K562 (cell line): ENCODE data around the gene STIM1. TPM values are rescaled to one million over a fixed set of nuclear protein-coding genes. Genes with fewer than 3 reads are reported as not detected.

Source experiments
- ATAC-seq: fragments of 200-7000 bp; cut with Tn5 transposase; 3 replicates; pipeline ENCODE4 v1.9.1; 2020; ENCODE audit warnings: moderate library complexity
- BruUV-seq: library from RNA; stranded (reverse); fragments of 400-500 nt; replicated peaks from 2 replicates; lab custom pipeline; 2021; lab: Mats Ljungman, UMichigan
- CTCF ChIA-PET: fragments of 300-600 bp; formaldehyde crosslinking; extraction: SDS; loops from one replicate; lab custom pipeline; 2021; ENCODE audit warnings: low intra/inter-chr PET ratio; lab: Yijun Ruan, JAX
- POLR2A ChIA-PET: fragments of 300-600, 350-650 bp; sonication (Branson Sonifier 250); formaldehyde crosslinking; extraction: SDS; loops from one replicate; lab custom pipeline; 2021; ENCODE audit warnings: antibody characterized with exemption, inconsistent platforms; lab: Yijun Ruan, JAX
- DNase-seq, 4 experiments: peaks; one replicate each; pipeline versions ENCODE4 v3.0.0 to v3.0.0-alpha.2; 2011 to 2018; ENCODE audit warnings: low spot score in 3 of 4, mixed read lengths in 3 of 4; ENCODE audit errors: extremely low read depth in 1 of 4
- FAIRE-seq: peaks from 2 replicates; lab custom pipeline; 2011; peaks lifted over from hg19 to GRCh38; lab: Jason Lieb, UNC
- H2AFZ ChIP-seq: 2 replicates; pipeline ENCODE4 v1.6.0; 2011; ENCODE audit warnings: low read depth, low read length, control low read depth, inconsistent platforms
- H3K27ac ChIP-seq: fragments of 200-600 bp; 3 replicates; pipeline ENCODE4 v1.8.0; 2011; ENCODE audit warnings: low read depth, mild to moderate bottlenecking, control low read depth, inconsistent platforms, low read length, moderate library complexity, mixed read lengths; ENCODE audit errors: extremely low read depth
- H3K27me3 ChIP-seq, 2 experiments: fragments of 300-600 bp in 1 of 2; 2 replicates in 1 of 2; 3 replicates in 1 of 2; pipeline versions ENCODE4 v1.6.0 to v1.8.0; 2011; ENCODE audit warnings: inconsistent platforms in 2 of 2, low read length in 2 of 2, mild to moderate bottlenecking in 1 of 2, mixed read lengths in 1 of 2, moderate library complexity in 1 of 2; ENCODE audit not compliant: control insufficient read depth in 2 of 2, insufficient read depth in 2 of 2
- H3K36me3 ChIP-seq: fragments of 300-600 bp; 3 replicates; pipeline ENCODE4 v1.8.0; 2011; ENCODE audit warnings: mild to moderate bottlenecking, low read length, inconsistent platforms; ENCODE audit not compliant: control insufficient read depth, insufficient read depth
- H3K4me1 ChIP-seq, 2 experiments: fragments of 200-600 bp in 1 of 2; replicated peaks in 1 of 2; 2 replicates in 1 of 2; 3 replicates in 1 of 2; pipeline versions ENCODE4 v1.5.1 to v1.8.0; 2011; ENCODE audit warnings: inconsistent platforms in 2 of 2, low read length in 2 of 2, mild to moderate bottlenecking in 1 of 2, mixed read lengths in 1 of 2, moderate library complexity in 1 of 2; ENCODE audit not compliant: control insufficient read depth in 2 of 2, insufficient read depth in 2 of 2
- H3K4me2 ChIP-seq: 2 replicates; pipeline ENCODE4 v1.6.1; 2011; ENCODE audit warnings: low read length, control low read depth, inconsistent platforms, mixed read lengths; ENCODE audit not compliant: insufficient read depth
- H3K4me3 ChIP-seq: fragments of 200-600 bp; sonication (generic), shearing (Covaris generic); 2 replicates; pipeline ENCODE4 v1.5.1; 2016; ENCODE audit warnings: control low read depth, inconsistent platforms
- H3K79me2 ChIP-seq: fragments of 200-600 bp; 3 replicates; pipeline ENCODE4 v1.8.0; 2011; ENCODE audit warnings: low read length, inconsistent platforms; ENCODE audit not compliant: control insufficient read depth, insufficient read depth
- H3K9ac ChIP-seq, 2 experiments: 2 replicates each; pipeline versions ENCODE4 v1.6.0 to v1.6.1; 2011; ENCODE audit warnings: low read depth in 2 of 2, low read length in 2 of 2, control low read depth in 1 of 2, inconsistent platforms in 1 of 2, mild to moderate bottlenecking in 1 of 2, mixed read lengths in 1 of 2; ENCODE audit not compliant: insufficient read depth in 1 of 2
- H3K9me1 ChIP-seq: one replicate; pipeline ENCODE4 v1.6.0; 2011; ENCODE audit warnings: inconsistent platforms, mild to moderate bottlenecking, low read length, moderate library complexity; ENCODE audit not compliant: control insufficient read depth, insufficient read depth
- H3K9me3 ChIP-seq: replicated peaks from 2 replicates; pipeline ENCODE4 v1.5.1; 2011; ENCODE audit warnings: low read depth, low read length, inconsistent platforms; ENCODE audit not compliant: control insufficient read depth, insufficient read depth
- H4K20me1 ChIP-seq: replicated peaks from 2 replicates; pipeline ENCODE4 v1.6.1; 2011; ENCODE audit warnings: low read length, inconsistent platforms, mixed read lengths; ENCODE audit not compliant: control insufficient read depth, insufficient read depth
- CHD1 ChIP-seq: fragments of 200-600 bp; sonication (generic); IDR thresholded peaks from one replicate; pipeline ENCODE4 v1.6.1; 2012; ENCODE audit warnings: mild to moderate bottlenecking, moderate library complexity, low read length, inconsistent platforms
- CREM ChIP-seq: IDR thresholded peaks from 2 replicates; pipeline ENCODE4 v1.6.1; 2014; ENCODE audit warnings: antibody characterized with exemption, low read depth
- ESRRA ChIP-seq: fragments of 450-650 bp; IDR thresholded peaks from 2 replicates; pipeline ENCODE4 v1.6.1; 2014; ENCODE audit warnings: low read depth, mild to moderate bottlenecking, moderate library complexity, borderline replicate concordance
- FOXK1 ChIP-seq: sonication (generic); formaldehyde crosslinking; IDR thresholded peaks from 2 replicates; pipeline ENCODE4 v1.8.0; 2022; ENCODE audit warnings: missing genetic modification reagents, mild to moderate bottlenecking, borderline replicate concordance
- ILF3 ChIP-seq: fragments of 450-650 bp; IDR thresholded peaks from 2 replicates; pipeline ENCODE4 v1.6.1; 2018; ENCODE audit warnings: antibody characterized with exemption, mild to moderate bottlenecking, moderate library complexity, borderline replicate concordance
- KDM2B ChIP-seq: fragments of 250-450 bp; sonication (Bioruptor Pico); IDR thresholded peaks from 2 replicates; pipeline ENCODE4 v1.8.0; 2021; ENCODE audit warnings: mild to moderate bottlenecking, moderate library complexity
- KLF10 ChIP-seq: fragments of 250-450 bp; sonication (Bioruptor Pico); IDR thresholded peaks from 2 replicates; pipeline ENCODE4 v1.6.1; 2021; ENCODE audit warnings: matching md5 sums
- SNRNP70 ChIP-seq: fragments of 200-400 bp; formaldehyde crosslinking; optimal IDR thresholded peaks from 2 replicates; pipeline ENCODE3; 2017; ENCODE audit warnings: low read depth, low read length
- ZNF134 ChIP-seq: fragments of 250-450 bp; sonication (Bioruptor Pico); conservative IDR thresholded peaks from 2 replicates; pipeline ENCODE4 v1.4.0; 2020
- ZNF24 ChIP-seq: fragments of 450-650 bp; IDR thresholded peaks from 2 replicates; pipeline ENCODE4 v1.6.1; 2016
- ZNF644 ChIP-seq: fragments of 200-800 bp; sonication (Bioruptor generic); IDR thresholded peaks from 2 replicates; pipeline ENCODE4 v1.6.1; 2016; ENCODE audit warnings: low read depth, missing genetic modification characterization, missing compliant biosample characterization
- ZNF780A ChIP-seq: fragments of 250-450 bp; sonication (Bioruptor Pico); IDR thresholded peaks from 2 replicates; pipeline ENCODE4 v1.5.0; 2021; ENCODE audit warnings: mild to moderate bottlenecking
- ZNF79 ChIP-seq: fragments of 250-450 bp; sonication (Bioruptor Pico); IDR thresholded peaks from 2 replicates; pipeline ENCODE4 v1.4.0; 2020; ENCODE audit warnings: low read depth, mild to moderate bottlenecking, moderate library complexity
- WGBS: fragments of 100-300 bp; shearing (Covaris generic); methylation state at CpG from one replicate; pipeline ENCODE4 v1.1.6; 2016; ENCODE audit warnings: low coverage, mixed read lengths; ENCODE audit not compliant: insufficient coverage; ENCODE audit errors: missing lambda C conversion rate; 5-methylcytosine and 5-hydroxymethylcytosine counted together
- in situ Hi-C: fragments of 300-500 bp; cut with MboI; formaldehyde crosslinking; loops from 4 replicates; pipeline ENCODE4 v1.15.0; 2018; ENCODE audit warnings: inconsistent platforms, mixed read lengths
- intact Hi-C: fragments of 100-400 bp; cut with micrococcal nuclease; formaldehyde crosslinking; loops from 2 replicates; pipeline ENCODE4 v1.14.2; 2022
- polyA plus RNA-seq, 8 experiments: library from polyadenylated mRNA; depleted of rRNA in 4 of 8; stranded (reverse) in 5 of 8; unstranded in 3 of 8; fragments of >200 nt; fragmentation: Nextera tagmentation in 2 of 8; fragmentation: Illumina TruSeq in 1 of 8; extraction: Ambion mirVana in 2 of 8; extraction: Trizol in 1 of 8; gene quantifications; 2 replicates each; pipeline versions ENCODE4 v1.2.1 to v1.2.3, GENCODE V29; 2011 to 2014; ENCODE audit warnings: inconsistent platforms in 1 of 8, missing spikeins in 1 of 8
- total RNA-seq, 7 experiments: library from RNA; depleted of rRNA in 6 of 7; stranded (reverse); fragments of >200 nt in 6 of 7; fragmentation: Illumina TruSeq in 2 of 7; extraction: Trizol in 2 of 7; gene quantifications; 2 replicates each; pipeline versions ENCODE4 v1.2.1 to v1.2.3, GENCODE V29; 2011 to 2021; ENCODE audit warnings: low replicate concordance in 1 of 7

STIM1 gene
- total and polyA plus RNA-seq, 9 of the 15 experiments (the other 6 are each of a cell fraction or from before 2014, with no cell fraction given): 7.7 to 50.5 (median 22.5) TPM

DNA sequence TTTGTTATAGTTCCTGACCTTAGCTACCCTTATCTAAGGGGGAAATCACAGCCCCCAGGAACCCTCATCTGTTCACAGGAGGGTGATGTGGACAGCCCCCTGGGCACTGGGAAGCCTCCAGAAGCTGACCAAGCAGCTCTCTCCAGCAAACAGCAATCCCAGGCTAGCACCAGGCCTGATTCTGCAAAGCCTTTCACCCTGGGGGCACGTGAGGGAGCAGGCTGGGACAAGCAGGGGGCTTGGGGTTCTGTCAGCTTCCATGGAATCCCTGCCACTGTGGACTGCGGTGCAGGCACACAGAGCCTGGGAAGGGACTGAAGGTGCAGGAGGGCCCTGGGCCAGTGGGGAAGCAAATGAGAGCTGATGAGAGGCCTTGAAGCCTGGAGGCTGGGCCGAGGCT is 45.0 kb upstream of the STIM1 start (continued):
- TF ChIP-seq ZNF134 (no peak), CHD1 (no peak), ZNF24 (no peak), ZNF79 (CRISPR knock-in tag) (no peak), CREM (no peak)

DNA sequence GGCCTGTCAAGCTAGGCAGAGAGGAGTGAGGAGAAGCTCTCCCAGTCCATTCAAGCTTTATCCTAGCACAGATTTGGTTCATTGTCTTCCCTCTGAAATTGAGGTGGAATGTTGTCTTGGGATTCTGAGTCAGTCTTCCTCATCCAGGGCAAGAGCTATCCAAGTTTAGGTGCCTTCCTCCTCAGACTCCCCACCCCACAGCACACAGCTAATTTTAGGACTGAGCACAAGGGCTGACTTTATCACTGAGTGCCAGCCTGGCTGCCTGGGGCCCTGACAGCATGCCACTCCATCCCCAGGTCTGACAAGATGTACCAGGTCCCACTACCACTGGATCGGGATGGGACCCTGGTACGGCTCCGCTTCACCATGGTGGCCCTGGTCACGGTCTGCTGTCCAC is 44.5 kb upstream of the STIM1 start:
- Histone ChIP-seq H3K9me1 (no peaks in the 10 kb centered on the region), H3K4me3 (no peak overlapping the region), H3K9ac (peak overlapping the region in 1 of 2 experiments; percentile 74; a peak in 1 of 4 replicates), H3K36me3 (peaks cover 11% of the 10 kb centered on the region), H3K27ac (no peak overlapping the region), H3K79me2 (peaks cover 6% of the 10 kb centered on the region), H4K20me1 (no peaks in the 10 kb centered on the region), H3K27me3 (no peaks in the 10 kb centered on the region), H3K4me2 (no peak overlapping the region), H3K9me3 (no peaks in the 10 kb centered on the region), H2AFZ (no peak overlapping the region), H3K4me1 (peaks cover 7 to 22% of the 10 kb centered on the region in 2 experiments; a peak in 3 of 5 replicates)
- CTCF ChIA-PET: interaction anchor here (0.6 kb wide), 1 partner anchor 10 kb away, joined by 3 read pairs; no protein-coding TSS in a partner anchor
- intact Hi-C loops (no loop called here), in situ Hi-C loops (loop anchor here (25.0 kb wide), 1 partner anchor 349 kb away; no protein-coding TSS in a partner anchor)
- no peak for ATAC-seq
- no peak for FAIRE-seq
- no TSS peak for BruUV-seq
- no peak for DNase-seq
- POLR2A ChIA-PET: interaction anchor here (0.7 to 0.8 kb wide), 2 partner anchors 17 to 166 kb away, joined by 3 read pairs; partner anchors contain the start of gene ART1
- no peak for TF ChIP-seq ZNF644 (tag)
- TF ChIP-seq KDM2B (CRISPR knock-in tag): no peak
- TF ChIP-seq ESRRA: no peak
- TF ChIP-seq KLF10 (CRISPR knock-in tag): no peak
- no peak for TF ChIP-seq ZNF780A
- no peak for TF ChIP-seq SNRNP70
- no peak for TF ChIP-seq ILF3
- no peak for TF ChIP-seq FOXK1
- 100% methylated on average over 4 of the region's 4 CpGs for WGBS
